OCI-LY3 (cell line): ENCODE measurements around the gene SCAF11.
A peak's percentile ranks its signal among the peaks of the same experiment; 100 is the strongest.

Source experiments
- H2AFZ ChIP-seq: fragments of 200-600, 300-600 bp; shearing (Covaris generic); 2 replicates; pipeline ENCODE4 v1.6.0; 2014; ENCODE audit warnings: antibody characterized with exemption, low read depth, low read length
- H3K27ac ChIP-seq: fragments of 200-600, 300-600 bp; sonication (generic); 2 replicates; pipeline ENCODE4 v1.5.1; 2014; ENCODE audit warnings: mild to moderate bottlenecking, low read length, moderate library complexity, mixed read lengths
- H3K27me3 ChIP-seq: fragments of 200-600, 300-600 bp; sonication (generic); 2 replicates; pipeline ENCODE4 v1.6.1; 2014; ENCODE audit warnings: low read depth, low read length, mixed read lengths
- H3K36me3 ChIP-seq: fragments of 200-600, 300-600 bp; sonication (generic); replicated peaks from 2 replicates; pipeline ENCODE3; 2014; ENCODE audit warnings: low read depth, low read length, mixed read lengths
- H3K4me1 ChIP-seq: fragments of 300-600, 200-600 bp; sonication (generic); 2 replicates; pipeline ENCODE4 v1.6.1; 2014; ENCODE audit warnings: low read length, mixed read lengths
- H3K4me2 ChIP-seq: fragments of 200-600, 300-600 bp; sonication (generic); 2 replicates; pipeline ENCODE4 v1.6.1; 2014; ENCODE audit warnings: low read length, mixed read lengths
- H3K4me3 ChIP-seq: fragments of 300-600, 200-600 bp; sonication (generic); 2 replicates; pipeline ENCODE4 v1.5.1; 2014; ENCODE audit warnings: antibody characterized with exemption, mild to moderate bottlenecking, low read length, moderate library complexity
- H3K79me2 ChIP-seq: fragments of 300-600, 200-600 bp; shearing (Covaris generic); 2 replicates; pipeline ENCODE4 v1.6.1; 2014; ENCODE audit warnings: mild to moderate bottlenecking, low read length, mixed read lengths
- H3K9ac ChIP-seq: fragments of 300-600, 200-600 bp; shearing (Covaris generic); 2 replicates; pipeline ENCODE4 v1.6.0; 2014; ENCODE audit warnings: mild to moderate bottlenecking, low read length, moderate library complexity
- H3K9me3 ChIP-seq: fragments of 200-600, 300-600 bp; shearing (Covaris generic); 2 replicates; pipeline ENCODE4 v1.6.1; 2014; ENCODE audit warnings: low read length, mixed read lengths; ENCODE audit not compliant: insufficient read depth
- H4K20me1 ChIP-seq: fragments of 200-600, 300-600 bp; sonication (generic); 2 replicates; pipeline ENCODE4 v1.6.1; 2016; ENCODE audit warnings: low read length, mixed read lengths; ENCODE audit not compliant: insufficient read depth
- CTCF ChIP-seq: fragments of 200-600, 300-600 bp; sonication (generic); IDR thresholded peaks from 2 replicates; pipeline ENCODE4 v1.5.1; 2014; ENCODE audit warnings: antibody characterized with exemption, low read length, low read depth
- EZH2phosphoT487 ChIP-seq: fragments of 200-600 bp; shearing (Covaris generic); IDR thresholded peaks from 2 replicates; pipeline ENCODE4 v1.6.1; 2018; ENCODE audit warnings: antibody characterized with exemption, mixed run types, low read depth

Gene SCAF11

DNA sequence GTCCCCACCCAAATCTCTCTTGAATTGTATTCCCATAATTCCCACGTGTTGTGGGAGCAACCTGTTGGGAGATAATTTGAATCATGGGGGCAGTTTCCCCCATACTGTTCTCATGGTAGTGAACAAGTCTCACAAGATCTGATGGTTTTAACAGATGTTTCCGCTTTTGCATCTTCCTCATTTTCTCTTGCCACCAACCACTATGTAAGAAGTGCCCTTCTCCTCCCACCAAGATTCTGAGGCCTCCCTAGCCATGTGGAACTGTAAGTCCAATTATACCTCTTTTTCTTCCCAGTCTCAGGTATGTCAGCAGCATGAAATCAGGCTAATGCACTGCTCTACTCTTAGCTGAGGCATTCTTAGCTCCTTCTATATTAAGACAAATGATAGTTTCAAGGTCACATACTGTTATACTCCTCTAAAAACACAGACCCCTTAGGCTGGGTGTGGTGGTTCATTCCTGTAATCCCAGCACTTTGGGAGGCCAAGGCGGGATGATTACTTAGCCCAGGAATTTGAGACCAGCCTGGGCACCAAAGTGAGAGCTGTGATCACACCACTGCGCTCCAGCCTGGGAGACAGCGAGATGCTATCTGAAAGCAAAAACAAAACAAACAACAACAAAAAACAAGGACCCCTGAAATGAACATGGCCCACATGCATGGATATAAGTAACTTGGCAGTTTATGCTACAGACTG lies 3.6 kb downstream of the SCAF11 start:
- H3K27ac ChIP-seq: peak overlapping the region; percentile 96
- H3K4me1 ChIP-seq: peaks cover 57% of the 10 kb centered on the region
- H4K20me1 ChIP-seq: peaks cover 65% of the 10 kb centered on the region
- no peak for TF ChIP-seq EZH2phosphoT487
- TF ChIP-seq CTCF: no peak
- peaks cover 86% of the 10 kb centered on the region for H3K79me2 ChIP-seq
- H3K9me3 ChIP-seq: peaks cover 11% of the 10 kb centered on the region; the same call in 1 of the 2 replicates
- H3K27me3 ChIP-seq: no peaks in the 10 kb centered on the region
- peaks cover 40% of the 10 kb centered on the region for H3K36me3 ChIP-seq
- no peak overlapping the region for H2AFZ ChIP-seq
- H3K4me2 ChIP-seq: peak overlapping the region; percentile 82
- H3K4me3 ChIP-seq: peak overlapping the region; percentile 82
- H3K9ac ChIP-seq: peak overlapping the region; percentile 92; the same call in 1 of the 2 replicates

- peaks cover 43% of the 10 kb centered on the region for H3K36me3 ChIP-seq
- H3K9ac ChIP-seq: no peak overlapping the region
- H3K9me3 ChIP-seq: peaks cover 11% of the 10 kb centered on the region; the same call in 1 of the 2 replicates
- TF ChIP-seq EZH2phosphoT487: no peak
- no peak for TF ChIP-seq CTCF
- no peak overlapping the region for H3K4me3 ChIP-seq
- peak overlapping the region; percentile 28 for H3K4me2 ChIP-seq
- H4K20me1 ChIP-seq: peaks cover 91% of the 10 kb centered on the region
- peaks cover 100% of the 10 kb centered on the region for H3K79me2 ChIP-seq
- H2AFZ ChIP-seq: no peak overlapping the region
- no peaks in the 10 kb centered on the region for H3K27me3 ChIP-seq
- peaks cover 86% of the 10 kb centered on the region for H3K4me1 ChIP-seq
- no peak overlapping the region for H3K27ac ChIP-seq
Observed at GRCh38 chr12:45981075-45981837, 9.1 kb downstream of the SCAF11 start.

- peaks cover 78% of the 10 kb centered on the region for H3K4me1 ChIP-seq
- H3K27ac ChIP-seq: no peak overlapping the region
- H3K27me3 ChIP-seq: no peaks in the 10 kb centered on the region
- no peak for TF ChIP-seq EZH2phosphoT487
- TF ChIP-seq CTCF: no peak
- H3K79me2 ChIP-seq: peaks cover 100% of the 10 kb centered on the region
- peak overlapping the region; percentile 59 for H3K4me2 ChIP-seq
- H2AFZ ChIP-seq: no peak overlapping the region
- H4K20me1 ChIP-seq: peaks cover 91% of the 10 kb centered on the region
- no peak overlapping the region for H3K4me3 ChIP-seq
- H3K9me3 ChIP-seq: peaks cover 7% of the 10 kb centered on the region; the same call in 1 of the 2 replicates
- H3K36me3 ChIP-seq: peaks cover 39% of the 10 kb centered on the region
- no peak overlapping the region for H3K9ac ChIP-seq
Observed at GRCh38 chr12:45980540-45980939, 9.8 kb downstream of the SCAF11 start.

DNA sequence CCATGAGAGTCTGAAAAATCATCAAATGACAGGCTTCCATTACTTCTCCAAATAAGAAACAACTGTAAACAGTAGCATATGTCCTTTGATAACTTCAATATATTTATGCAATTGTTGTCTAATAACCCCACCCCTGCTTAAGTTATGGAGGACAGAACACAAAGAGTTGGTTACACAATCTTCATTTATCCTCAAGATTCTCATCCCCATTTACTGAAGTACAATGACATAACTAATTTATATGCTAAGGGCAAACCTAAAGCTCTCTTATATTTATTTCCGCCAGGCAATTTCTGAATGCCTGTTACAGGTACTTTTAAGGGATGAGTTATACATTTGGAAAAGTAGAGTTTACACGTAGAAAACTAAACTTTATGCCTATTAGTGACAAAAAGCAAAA lies 12.3 kb downstream of the SCAF11 start:
- H2AFZ ChIP-seq: no peak overlapping the region
- TF ChIP-seq EZH2phosphoT487 (no peak), CTCF (no peak)
- H3K36me3 ChIP-seq: peaks cover 45% of the 10 kb centered on the region
- H3K4me1 ChIP-seq: peaks cover 65% of the 10 kb centered on the region
- H3K9me3 ChIP-seq: no peaks in the 10 kb centered on the region
- peaks cover 100% of the 10 kb centered on the region for H3K79me2 ChIP-seq
- H3K9ac ChIP-seq: no peak overlapping the region
- H4K20me1 ChIP-seq: peaks cover 100% of the 10 kb centered on the region
- no peak overlapping the region for H3K27ac ChIP-seq
- H3K27me3 ChIP-seq: no peaks in the 10 kb centered on the region
- no peak overlapping the region for H3K4me2 ChIP-seq
- no peak overlapping the region for H3K4me3 ChIP-seq
